Hepatocyte (in vitro differentiated cells): Measurements from ENCODE around the gene DEDD2.

Experiments used
- EZH2 ChIP-seq: fragments of 200-600 bp; sonication (generic); IDR thresholded peaks from 2 replicates; pipeline ENCODE4 v1.6.1; 2016; ENCODE audit warnings: antibody characterized with exemption, mild to moderate bottlenecking, borderline replicate concordance
- EZH2phosphoT487 ChIP-seq: fragments of 200-600 bp; sonication (generic); IDR thresholded peaks from one replicate; pipeline ENCODE4 v1.6.1; 2018; ENCODE audit warnings: antibody characterized with exemption, mild to moderate bottlenecking, low read depth, moderate library complexity; ENCODE audit not compliant: unreplicated experiment, severe bottlenecking
- TF ChIP-seq, protein P1 (sequence below): fragments of 200-600 bp; sonication (generic); IDR thresholded peaks from 2 replicates; pipeline ENCODE4 v1.5.1; 2016; ENCODE audit warnings: antibody characterized with exemption, mild to moderate bottlenecking; ENCODE audit not compliant: poor library complexity

DNA sequence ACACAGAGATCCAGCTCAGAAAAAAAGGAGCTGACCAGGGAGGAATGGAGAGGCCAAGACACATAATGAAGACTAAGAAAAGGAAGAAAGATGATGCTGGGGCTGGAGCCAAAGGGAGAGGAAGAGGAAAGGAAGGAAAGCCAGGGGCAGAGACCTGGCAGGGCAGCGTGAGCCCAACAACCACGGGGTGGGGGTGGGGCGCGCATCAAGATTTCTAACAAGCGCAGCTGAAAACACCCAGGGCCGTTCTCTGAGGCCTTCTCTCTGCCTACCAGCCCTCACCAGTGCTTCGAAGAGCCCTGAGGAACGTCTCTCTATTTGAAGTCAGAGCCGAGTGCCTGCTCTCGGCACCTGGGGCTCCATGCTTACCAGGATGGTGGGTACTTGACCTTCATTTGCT lies 61.7 kb downstream of the DEDD2 start:
- TF ChIP-seq, protein P1, sequence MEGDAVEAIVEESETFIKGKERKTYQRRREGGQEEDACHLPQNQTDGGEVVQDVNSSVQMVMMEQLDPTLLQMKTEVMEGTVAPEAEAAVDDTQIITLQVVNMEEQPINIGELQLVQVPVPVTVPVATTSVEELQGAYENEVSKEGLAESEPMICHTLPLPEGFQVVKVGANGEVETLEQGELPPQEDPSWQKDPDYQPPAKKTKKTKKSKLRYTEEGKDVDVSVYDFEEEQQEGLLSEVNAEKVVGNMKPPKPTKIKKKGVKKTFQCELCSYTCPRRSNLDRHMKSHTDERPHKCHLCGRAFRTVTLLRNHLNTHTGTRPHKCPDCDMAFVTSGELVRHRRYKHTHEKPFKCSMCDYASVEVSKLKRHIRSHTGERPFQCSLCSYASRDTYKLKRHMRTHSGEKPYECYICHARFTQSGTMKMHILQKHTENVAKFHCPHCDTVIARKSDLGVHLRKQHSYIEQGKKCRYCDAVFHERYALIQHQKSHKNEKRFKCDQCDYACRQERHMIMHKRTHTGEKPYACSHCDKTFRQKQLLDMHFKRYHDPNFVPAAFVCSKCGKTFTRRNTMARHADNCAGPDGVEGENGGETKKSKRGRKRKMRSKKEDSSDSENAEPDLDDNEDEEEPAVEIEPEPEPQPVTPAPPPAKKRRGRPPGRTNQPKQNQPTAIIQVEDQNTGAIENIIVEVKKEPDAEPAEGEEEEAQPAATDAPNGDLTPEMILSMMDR: no peak
- TF ChIP-seq EZH2: no peak
- no peak for TF ChIP-seq EZH2phosphoT487
